ENCODE data around the gene ITSN1. TPM values are rescaled to one million over a fixed set of nuclear protein-coding genes. Genes with fewer than 3 reads are reported as not detected.

Gene ITSN1
- total and polyA plus RNA-seq, 4 donors = 20.3 to 112 (median 40.2) TPM

- Histone ChIP-seq H3K9me3 (ENCODE audit: control insufficient read depth in 4 of 4, low read length in 3 of 4) (no peaks in the 10 kb centered on the region), H3K4me1 (ENCODE audit: control insufficient read depth in 4 of 4, insufficient read depth in 4 of 4, low read length in 3 of 4) (peaks cover 5 to 20% (median 12%) of the 10 kb centered on the region in 4 donors), H3K27me3 (ENCODE audit: control insufficient read depth in 4 of 4, insufficient read depth in 4 of 4, low read length in 3 of 4) (no peaks in the 10 kb centered on the region), H3K9ac (ENCODE audit: low read depth in 1 of 2, low read length in 2 of 2) (no peak overlapping the region), H3K4me3 (ENCODE audit: low read depth in 1 of 3, low read length in 3 of 3) (no peak overlapping the region), H3K36me3 (ENCODE audit: control insufficient read depth in 4 of 4, insufficient read depth in 3 of 4, low read depth in 1 of 4, low read length in 3 of 4) (peaks cover 6 to 15% (median 14%) of the 10 kb centered on the region in 4 donors), H3K27ac (ENCODE audit: low read depth in 1 of 2, low read length in 2 of 2) (peak overlapping the region; percentile 52 to 75)
- TF ChIP-seq FOXA1 (IDR thresholded peaks at IDR 0.05) = peak; percentile 8
- TF ChIP-seq ZBTB33 (IDR thresholded peaks at IDR 0.05) = no peak
- TF ChIP-seq JUND (IDR thresholded peaks at IDR 0.05) = peak; percentile 72 to 81
- peak; percentile 85 for TF ChIP-seq SP1 (IDR thresholded peaks at IDR 0.05)
- TF ChIP-seq HNF4G (IDR thresholded peaks at IDR 0.05) = peak; percentile 40
- TF ChIP-seq CTCF (IDR thresholded peaks at IDR 0.05; ENCODE audit: low read depth, low read length, missing input control) = no peak
- TF ChIP-seq NR2F2 (IDR thresholded peaks at IDR 0.05) = peak; percentile 70
- peak; percentile 72 to 77 for TF ChIP-seq HNF4A (conservative IDR thresholded peaks at IDR 0.05)
- TF ChIP-seq RXRA (IDR thresholded peaks at IDR 0.05) = peak; percentile 94 to 95
- TF ChIP-seq EGR1 (IDR thresholded peaks at IDR 0.05; ENCODE audit: low read depth in 2 of 2) = no peak
- peak; percentile 42 for TF ChIP-seq FOXA2 (IDR thresholded peaks at IDR 0.05)
- TF ChIP-seq RAD21 (IDR thresholded peaks at IDR 0.05) = peak; percentile 44 to 50
- peak; percentile 23 for TF ChIP-seq YY1 (IDR thresholded peaks at IDR 0.05)
- TF ChIP-seq GABPA (IDR thresholded peaks at IDR 0.05 in 1 of 2, conservative IDR thresholded peaks at IDR 0.05 in 1 of 2) = no peak
- TF ChIP-seq TAF1 (conservative IDR thresholded peaks at IDR 0.05) = no peak
- peak; percentile 31 for TF ChIP-seq REST (IDR thresholded peaks at IDR 0.05)
- TF ChIP-seq ATF3 (IDR thresholded peaks at IDR 0.05) = no peak
- no peak for TF ChIP-seq MAX (IDR thresholded peaks at IDR 0.05)
- WGBS = 46% methylated on average over 5 of the region's 5 CpGs
- no peak for DNase-seq (ENCODE audit: low spot score)
These were observed 157.2 kb downstream of the ITSN1 start for GRCh38 chr21:33799378-33800090.

All from liver (tissue), 9 donors.